Trophoblast cell (in vitro differentiated cells and primary cell): ENCODE results near the gene VWA3B.

Source experiments
- DNase-seq, 2 donors: peaks; one replicate each; pipeline ENCODE4 v3.0.0-alpha.2; 2016
- H2AFZ ChIP-seq: 2 replicates; pipeline ENCODE4 v1.6.1; 2013; ENCODE audit warnings: low read length, moderate library complexity, mild to moderate bottlenecking; ENCODE audit not compliant: insufficient read depth, poor library complexity
- H2AK5ac ChIP-seq: 2 replicates; pipeline ENCODE4 v1.6.1; 2013; ENCODE audit warnings: mild to moderate bottlenecking, low read length
- H2BK120ac ChIP-seq: 2 replicates; pipeline ENCODE4 v1.6.1; 2013; ENCODE audit warnings: low read length, mild to moderate bottlenecking, moderate library complexity; ENCODE audit not compliant: insufficient read depth, poor library complexity
- H2BK12ac ChIP-seq: 2 replicates; pipeline ENCODE4 v1.6.1; 2013; ENCODE audit warnings: mild to moderate bottlenecking, low read length, moderate library complexity
- H2BK5ac ChIP-seq: 2 replicates; pipeline ENCODE4 v1.6.1; 2013; ENCODE audit warnings: low read length, low read depth, moderate library complexity, mild to moderate bottlenecking; ENCODE audit not compliant: poor library complexity
- H3K14ac ChIP-seq: 2 replicates; pipeline ENCODE4 v1.6.1; 2013; ENCODE audit warnings: mild to moderate bottlenecking, low read length
- H3K18ac ChIP-seq: 2 replicates; pipeline ENCODE4 v1.6.1; 2013; ENCODE audit warnings: mild to moderate bottlenecking, low read length
- H3K23ac ChIP-seq: 2 replicates; pipeline ENCODE4 v1.6.1; 2013; ENCODE audit warnings: low read length
- H3K27ac ChIP-seq: 2 replicates; pipeline ENCODE4 v1.5.1; 2013; ENCODE audit warnings: low read depth, mild to moderate bottlenecking, inconsistent platforms, low read length, moderate library complexity
- H3K27me3 ChIP-seq: 2 replicates; pipeline ENCODE4 v1.6.1; 2013; ENCODE audit warnings: inconsistent platforms, mild to moderate bottlenecking, low read length, moderate library complexity; ENCODE audit not compliant: insufficient read depth
- H3K36me3 ChIP-seq, 2 experiments: 1 replicate in 1 of 2; 2 replicates in 1 of 2; pipeline ENCODE4 v1.6.1; 2013; ENCODE audit warnings: low read length in 2 of 2, mild to moderate bottlenecking in 2 of 2, moderate library complexity in 1 of 2; ENCODE audit not compliant: insufficient read depth in 2 of 2, control insufficient read depth in 1 of 2
- H3K4ac ChIP-seq: 2 replicates; pipeline ENCODE4 v1.6.1; 2013; ENCODE audit warnings: low read depth, mild to moderate bottlenecking, low read length, moderate library complexity
- H3K4me1 ChIP-seq, 2 experiments: 1 replicate in 1 of 2; 2 replicates in 1 of 2; pipeline ENCODE4 v1.6.1; 2013; ENCODE audit warnings: low read length in 2 of 2, mild to moderate bottlenecking in 2 of 2, moderate library complexity in 1 of 2; ENCODE audit not compliant: insufficient read depth in 2 of 2, control insufficient read depth in 1 of 2
- H3K4me2 ChIP-seq: 2 replicates; pipeline ENCODE4 v1.6.1; 2013; ENCODE audit warnings: inconsistent platforms, mild to moderate bottlenecking, low read length, moderate library complexity
- H3K4me3 ChIP-seq: 2 replicates; pipeline ENCODE4 v1.5.1; 2013; ENCODE audit warnings: mild to moderate bottlenecking, low read depth, low read length, inconsistent platforms
- H3K79me1 ChIP-seq: one replicate; pipeline ENCODE4 v1.6.1; 2013; ENCODE audit warnings: low read length
- H3K79me2 ChIP-seq: 2 replicates; pipeline ENCODE4 v1.6.1; 2013; ENCODE audit warnings: low read length, mild to moderate bottlenecking; ENCODE audit not compliant: control insufficient read depth, insufficient read depth, poor library complexity
- H3K9ac ChIP-seq: 2 replicates; pipeline ENCODE4 v1.6.1; 2013; ENCODE audit warnings: mild to moderate bottlenecking, low read length
- H3K9me3 ChIP-seq: 2 replicates; pipeline ENCODE4 v1.6.1; 2013; ENCODE audit warnings: low read depth, mild to moderate bottlenecking, control low read depth, inconsistent platforms, low read length; ENCODE audit not compliant: insufficient read depth
- H4K12ac ChIP-seq: 2 replicates; pipeline ENCODE4 v1.6.1; 2013; ENCODE audit warnings: low read depth, mild to moderate bottlenecking, low read length, moderate library complexity
- H4K8ac ChIP-seq: 2 replicates; pipeline ENCODE4 v1.6.1; 2013; ENCODE audit warnings: low read depth, mild to moderate bottlenecking, low read length, moderate library complexity
- H4K91ac ChIP-seq: one replicate; pipeline ENCODE4 v1.6.1; 2013; ENCODE audit warnings: low read depth, mild to moderate bottlenecking, low read length, moderate library complexity
- WGBS: extraction: QIAGEN DNeasy Blood & Tissue Kit; methylation state at CpG from one replicate; pipeline ENCODE4 v1.1.7; 2013; ENCODE audit warnings: missing lambda C conversion rate; ENCODE audit not compliant: insufficient read length, insufficient coverage; ENCODE audit errors: extremely low coverage; 5-methylcytosine and 5-hydroxymethylcytosine counted together

The VWA3B gene

GRCh38 chr2:98311090-98311489, 224.1 kb downstream of the VWA3B start:
- Histone ChIP-seq H3K4me3 (no peak overlapping the region), H2BK120ac (no peak overlapping the region), H3K27ac (no peak overlapping the region), H3K79me1 (no peaks in the 10 kb centered on the region), H3K4ac (no peak overlapping the region), H3K9ac (no peak overlapping the region), H3K36me3 (no peaks in the 10 kb centered on the region), H3K23ac (no peak overlapping the region), H3K4me1 (no peaks in the 10 kb centered on the region), H2BK5ac (no peak overlapping the region), H2AK5ac (no peak overlapping the region), H4K8ac (no peak overlapping the region), H3K79me2 (no peaks in the 10 kb centered on the region), H4K91ac (no peak overlapping the region), H3K4me2 (no peak overlapping the region), H2BK12ac (no peak overlapping the region), H2AFZ (no peak overlapping the region), H3K18ac (no peak overlapping the region), H3K14ac (no peak overlapping the region), H3K9me3 (peaks cover 2% of the 10 kb centered on the region), H3K27me3 (no peaks in the 10 kb centered on the region), H4K12ac (no peak overlapping the region)
- no CpG with 5 or more reads among the region's 3 CpGs for WGBS
- peak in 1 of 2 donors; percentile 51 for DNase-seq

GRCh38 chr2:98311771-98312545, 225.0 kb downstream of the VWA3B start:
- Histone ChIP-seq H3K4me2 (no peak overlapping the region), H3K9ac (no peak overlapping the region), H2BK120ac (no peak overlapping the region), H4K12ac (no peak overlapping the region), H3K27me3 (no peaks in the 10 kb centered on the region), H2BK12ac (no peak overlapping the region), H3K18ac (no peak overlapping the region), H3K14ac (no peak overlapping the region), H3K4ac (no peak overlapping the region), H4K91ac (no peak overlapping the region), H2AFZ (no peak overlapping the region), H3K36me3 (no peaks in the 10 kb centered on the region), H3K9me3 (peaks cover 2% of the 10 kb centered on the region), H4K8ac (no peak overlapping the region), H3K23ac (no peak overlapping the region), H3K4me1 (no peaks in the 10 kb centered on the region), H2AK5ac (no peak overlapping the region), H3K79me1 (no peaks in the 10 kb centered on the region), H3K27ac (no peak overlapping the region), H2BK5ac (no peak overlapping the region), H3K4me3 (no peak overlapping the region), H3K79me2 (no peaks in the 10 kb centered on the region)
- DNase-seq, result peak; percentile 68 to 71
- no CpG with 5 or more reads among the region's 33 CpGs for WGBS

GRCh38 chr2:98313492-98314250, 226.7 kb downstream of the VWA3B start:
- no peak overlapping the region for H3K4me3 ChIP-seq
- no peak overlapping the region for H3K18ac ChIP-seq
- no peaks in the 10 kb centered on the region for H3K79me1 ChIP-seq
- no CpG with 5 or more reads among the region's 8 CpGs for WGBS
- no peak overlapping the region for H2AK5ac ChIP-seq
- H3K79me2 ChIP-seq, result no peaks in the 10 kb centered on the region
- H2AFZ ChIP-seq, result no peak overlapping the region
- peaks cover 2% of the 10 kb centered on the region for H3K9me3 ChIP-seq
- no peak overlapping the region for H3K4me2 ChIP-seq
- DNase-seq, result no peak
- no peak overlapping the region for H2BK120ac ChIP-seq
- no peak overlapping the region for H3K27ac ChIP-seq
- H3K4me1 ChIP-seq, result no peaks in the 10 kb centered on the region
- no peaks in the 10 kb centered on the region for H3K36me3 ChIP-seq
- no peak overlapping the region for H3K4ac ChIP-seq
- no peak overlapping the region for H4K91ac ChIP-seq
- H3K14ac ChIP-seq, result no peak overlapping the region
- H4K12ac ChIP-seq, result no peak overlapping the region
- no peak overlapping the region for H3K23ac ChIP-seq
- H2BK5ac ChIP-seq, result no peak overlapping the region
- no peak overlapping the region for H3K9ac ChIP-seq
- H2BK12ac ChIP-seq, result no peak overlapping the region
- H4K8ac ChIP-seq, result no peak overlapping the region
- H3K27me3 ChIP-seq, result no peaks in the 10 kb centered on the region

GRCh38 chr2:98314251-98314650, 227.3 kb downstream of the VWA3B start:
- no peaks in the 10 kb centered on the region for H3K27me3 ChIP-seq
- WGBS, result no CpG with 5 or more reads among the region's 4 CpGs
- DNase-seq, result no peak
- H2BK120ac ChIP-seq, result no peak overlapping the region
- no peak overlapping the region for H2AK5ac ChIP-seq
- H3K4ac ChIP-seq, result no peak overlapping the region
- H2AFZ ChIP-seq, result no peak overlapping the region
- no peaks in the 10 kb centered on the region for H3K79me1 ChIP-seq
- H4K8ac ChIP-seq, result no peak overlapping the region
- H3K9me3 ChIP-seq, result peaks cover 2% of the 10 kb centered on the region
- no peak overlapping the region for H3K4me2 ChIP-seq
- H4K12ac ChIP-seq, result no peak overlapping the region
- no peak overlapping the region for H3K9ac ChIP-seq
- H3K23ac ChIP-seq, result no peak overlapping the region
- no peaks in the 10 kb centered on the region for H3K4me1 ChIP-seq
- H4K91ac ChIP-seq, result no peak overlapping the region
- no peak overlapping the region for H3K14ac ChIP-seq
- no peak overlapping the region for H2BK12ac ChIP-seq
- no peak overlapping the region for H3K4me3 ChIP-seq
- no peak overlapping the region for H3K27ac ChIP-seq
- no peak overlapping the region for H3K18ac ChIP-seq
- no peaks in the 10 kb centered on the region for H3K36me3 ChIP-seq
- no peak overlapping the region for H2BK5ac ChIP-seq
- H3K79me2 ChIP-seq, result no peaks in the 10 kb centered on the region
